OCI-LY7 (cell line): ENCODE data around the gene TMEM94. TPM values are rescaled to one million over a fixed set of nuclear protein-coding genes. Genes with fewer than 3 reads are reported as not detected.

ENCODE experiments used
- BruUV-seq: library from RNA; stranded (reverse); fragments of 400-500 nt; replicated peaks from 2 replicates; lab custom pipeline; 2021; lab: Mats Ljungman, UMichigan
- CTCF ChIA-PET: fragments of 300-600 bp; sonication (Branson Sonifier 250); formaldehyde crosslinking; loops from one replicate; lab custom pipeline; 2022; ENCODE audit warnings: antibody characterized with exemption; ENCODE audit not compliant: unreplicated experiment; lab: Charles Lee
- POLR2A ChIA-PET: fragments of 300-600 bp; sonication (Branson Sonifier 250); formaldehyde crosslinking; loops from one replicate; lab custom pipeline; 2022; ENCODE audit warnings: antibody characterized with exemption; lab: Charles Lee
- DNase-seq: peaks from one replicate; pipeline ENCODE4 v3.0.0-alpha.2; 2015; ENCODE audit warnings: low spot score
- H2AFZ ChIP-seq: fragments of 200-600 bp; sonication (generic), shearing (Covaris generic); 2 replicates; pipeline ENCODE4 v1.6.1; 2014; ENCODE audit warnings: mild to moderate bottlenecking, antibody characterized with exemption, low read length, moderate library complexity
- H3K27ac ChIP-seq: fragments of 200-600 bp; sonication (generic); 2 replicates; pipeline ENCODE4 v1.5.1; 2014; ENCODE audit warnings: mixed run types, low read depth, mild to moderate bottlenecking, moderate library complexity, low read length, inconsistent platforms; ENCODE audit not compliant: poor library complexity, severe bottlenecking
- H3K36me3 ChIP-seq: fragments of 200-600 bp; sonication (generic); 2 replicates; pipeline ENCODE4 v1.6.1; 2014; ENCODE audit warnings: mild to moderate bottlenecking, antibody characterized with exemption, low read length, moderate library complexity, mixed read lengths; ENCODE audit not compliant: insufficient read depth
- H3K4me1 ChIP-seq: fragments of 200-600 bp; sonication (generic); 2 replicates; pipeline ENCODE4 v1.5.1; 2014; ENCODE audit warnings: mild to moderate bottlenecking, low read length; ENCODE audit not compliant: insufficient read depth, poor library complexity, severe bottlenecking
- H3K4me2 ChIP-seq: fragments of 200-600 bp; sonication (generic); 2 replicates; pipeline ENCODE4 v1.6.1; 2014; ENCODE audit warnings: mild to moderate bottlenecking, low read length
- H3K4me3 ChIP-seq: fragments of 200-600 bp; sonication (generic); 2 replicates; pipeline ENCODE4 v1.5.1; 2014; ENCODE audit warnings: mild to moderate bottlenecking, low read depth, low read length; ENCODE audit not compliant: poor library complexity, severe bottlenecking
- H3K79me2 ChIP-seq: fragments of 200-600 bp; sonication (generic); 2 replicates; pipeline ENCODE4 v1.6.1; 2016; ENCODE audit warnings: low read depth, mild to moderate bottlenecking, low read length, moderate library complexity, mixed read lengths; ENCODE audit not compliant: insufficient read depth
- H3K9me2 ChIP-seq: fragments of 200-600 bp; sonication (generic); 2 replicates; pipeline ENCODE4 v1.6.1; 2016; ENCODE audit warnings: mild to moderate bottlenecking, low read length, mixed read lengths; ENCODE audit not compliant: insufficient read depth
- H3K9me3 ChIP-seq: fragments of 200-600 bp; sonication (generic); 2 replicates; pipeline ENCODE4 v1.6.1; 2014; ENCODE audit warnings: mild to moderate bottlenecking, mixed run types, low read length, mixed read lengths
- H4K20me1 ChIP-seq: fragments of 200-600 bp; sonication (generic); 2 replicates; pipeline ENCODE4 v1.6.1; 2014; ENCODE audit warnings: mild to moderate bottlenecking, antibody characterized with exemption, low read length, moderate library complexity, mixed read lengths; ENCODE audit not compliant: insufficient read depth
- EZH2phosphoT487 ChIP-seq: fragments of 200-600 bp; sonication (generic); IDR thresholded peaks from 2 replicates; pipeline ENCODE4 v1.6.1; 2018; ENCODE audit warnings: low read depth, borderline replicate concordance, mild to moderate bottlenecking, mixed run types, antibody characterized with exemption, low read length, moderate library complexity, mixed read lengths
- intact Hi-C: fragments of 100-400 bp; cut with micrococcal nuclease; formaldehyde crosslinking; loops from one replicate; pipeline ENCODE4 v1.10.0; 2022; ENCODE audit not compliant: unreplicated experiment
- total RNA-seq, 2 experiments: library from RNA; depleted of rRNA in 1 of 2; stranded (reverse); fragments of >200 nt in 1 of 2; shearing (Covaris generic) in 1 of 2; gene quantifications; 2 replicates each; pipeline ENCODE4 v1.2.3, GENCODE V29; 2014 to 2022
- TF ChIP-seq, protein P1 (sequence below): fragments of 200-600 bp; sonication (generic); conservative IDR thresholded peaks from 2 replicates; pipeline ENCODE4 v1.5.1; 2014; ENCODE audit warnings: mild to moderate bottlenecking, antibody characterized with exemption, low read length, moderate library complexity, mixed read lengths

TMEM94 gene
- total RNA-seq, 2 experiments from 2014 or later = 60.6 to 121 TPM

GRCh38 chr17:75456039-75456416 lies 407 bp upstream of the TMEM94 start:
- intact Hi-C loops = no loop called here
- H3K9me3 ChIP-seq = no peaks in the 10 kb centered on the region
- no peaks in the 10 kb centered on the region for H3K36me3 ChIP-seq
- POLR2A ChIA-PET = interaction anchor here (0.5 to 2.3 kb wide), 29 partner anchors 9 to 478 kb away, joined by 3 to 11 read pairs (median 3); partner anchors contain the start of genes GRB2, MRPS7 and SLC25A19
- H3K27ac ChIP-seq = peak overlapping the region; percentile 22
- DNase-seq = no peak
- H4K20me1 ChIP-seq = no peaks in the 10 kb centered on the region
- peak overlapping the region; percentile 73 for H2AFZ ChIP-seq
- no peak for TF ChIP-seq EZH2phosphoT487
- TF ChIP-seq, protein P1, sequence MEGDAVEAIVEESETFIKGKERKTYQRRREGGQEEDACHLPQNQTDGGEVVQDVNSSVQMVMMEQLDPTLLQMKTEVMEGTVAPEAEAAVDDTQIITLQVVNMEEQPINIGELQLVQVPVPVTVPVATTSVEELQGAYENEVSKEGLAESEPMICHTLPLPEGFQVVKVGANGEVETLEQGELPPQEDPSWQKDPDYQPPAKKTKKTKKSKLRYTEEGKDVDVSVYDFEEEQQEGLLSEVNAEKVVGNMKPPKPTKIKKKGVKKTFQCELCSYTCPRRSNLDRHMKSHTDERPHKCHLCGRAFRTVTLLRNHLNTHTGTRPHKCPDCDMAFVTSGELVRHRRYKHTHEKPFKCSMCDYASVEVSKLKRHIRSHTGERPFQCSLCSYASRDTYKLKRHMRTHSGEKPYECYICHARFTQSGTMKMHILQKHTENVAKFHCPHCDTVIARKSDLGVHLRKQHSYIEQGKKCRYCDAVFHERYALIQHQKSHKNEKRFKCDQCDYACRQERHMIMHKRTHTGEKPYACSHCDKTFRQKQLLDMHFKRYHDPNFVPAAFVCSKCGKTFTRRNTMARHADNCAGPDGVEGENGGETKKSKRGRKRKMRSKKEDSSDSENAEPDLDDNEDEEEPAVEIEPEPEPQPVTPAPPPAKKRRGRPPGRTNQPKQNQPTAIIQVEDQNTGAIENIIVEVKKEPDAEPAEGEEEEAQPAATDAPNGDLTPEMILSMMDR = no peak
- BruUV-seq = TSS peak; percentile 98
- peaks cover 7% of the 10 kb centered on the region; the same call in 1 of the 2 replicates for H3K79me2 ChIP-seq
- peaks cover 57% of the 10 kb centered on the region for H3K4me1 ChIP-seq
- CTCF ChIA-PET = interaction anchor here (1.2 to 1.6 kb wide), 2 partner anchors 12 to 298 kb away, joined by 3 to 6 read pairs; no protein-coding TSS in a partner anchor
- H3K9me2 ChIP-seq = no peaks in the 10 kb centered on the region
- H3K4me2 ChIP-seq = peak overlapping the region; percentile 72
- H3K4me3 ChIP-seq = peak overlapping the region; percentile 81

- no peaks in the 10 kb centered on the region for H3K36me3 ChIP-seq
- ChIA-PET POLR2A (interaction anchor here (0.7 to 2.3 kb wide), 9 partner anchors 10 to 251 kb away, joined by 3 to 11 read pairs (median 4); partner anchors contain the start of gene NUP85), CTCF (interaction anchor here (0.6 to 1.6 kb wide), 3 partner anchors 13 to 297 kb away, joined by 3 to 6 read pairs (median 3); no protein-coding TSS in a partner anchor)
- no peaks in the 10 kb centered on the region for H4K20me1 ChIP-seq
- peak overlapping the region; percentile 81 for H3K4me2 ChIP-seq
- DNase-seq = peak; percentile 21
- peaks cover 57% of the 10 kb centered on the region for H3K4me1 ChIP-seq
- peaks cover 7% of the 10 kb centered on the region; the same call in 1 of the 2 replicates for H3K79me2 ChIP-seq
- H3K27ac ChIP-seq = no peak overlapping the region
- BruUV-seq = no TSS peak
- H2AFZ ChIP-seq = peak overlapping the region; percentile 73
- H3K4me3 ChIP-seq = peak overlapping the region; percentile 81
- intact Hi-C loops = no loop called here
- H3K9me2 ChIP-seq = no peaks in the 10 kb centered on the region
- TF ChIP-seq, protein P1 = no peak
- no peak for TF ChIP-seq EZH2phosphoT487
- H3K9me3 ChIP-seq = no peaks in the 10 kb centered on the region
Observed at GRCh38 chr17:75457047-75457654, 716 bp downstream of the TMEM94 start.

GRCh38 chr17:75459246-75459589 lies 2.8 kb downstream of the TMEM94 start:
- TF ChIP-seq, protein P1 = no peak
- no peak for TF ChIP-seq EZH2phosphoT487
- no peak for DNase-seq
- intact Hi-C loops = no loop called here
- H3K79me2 ChIP-seq = peaks cover 7% of the 10 kb centered on the region; the same call in 1 of the 2 replicates
- peaks cover 51% of the 10 kb centered on the region for H3K4me1 ChIP-seq
- peak overlapping the region; percentile 56 for H3K4me2 ChIP-seq
- H4K20me1 ChIP-seq = peaks cover 3% of the 10 kb centered on the region; the same call in 1 of the 2 replicates
- BruUV-seq = no TSS peak
- H3K9me2 ChIP-seq = no peaks in the 10 kb centered on the region
- peak overlapping the region; percentile 15 for H3K4me3 ChIP-seq
- ChIA-PET POLR2A (interaction anchor here (0.6 to 1.0 kb wide), 3 partner anchors 134 to 348 kb away, joined by 3 to 5 read pairs (median 4); partner anchors contain the start of gene SLC25A19), CTCF (no interaction called here)
- no peaks in the 10 kb centered on the region for H3K36me3 ChIP-seq
- H2AFZ ChIP-seq = 0 out of 2 replicates have a peak overlapping the region, but pooled peaks have one; percentile 6
- H3K9me3 ChIP-seq = no peaks in the 10 kb centered on the region
- H3K27ac ChIP-seq = no peak overlapping the region
